Sigmoid colon (tissue), 4 donors: Measurements from ENCODE around the gene RAX2.

Experiments used
- CTCF ChIP-seq, 4 experiments: fragments of 450-650 bp in 3 of 4; fragments of 200-600 bp in 1 of 4; IDR thresholded peaks; one replicate each; pipeline ENCODE4 v1.5.1; 2016 to 2019; ENCODE audit warnings: antibody characterized with exemption in 4 of 4, mild to moderate bottlenecking in 3 of 4, moderate library complexity in 2 of 4
- EP300 ChIP-seq, 4 donors: sonication (generic); formaldehyde crosslinking; IDR thresholded peaks; one replicate each; pipeline ENCODE4 v1.6.1; 2017; ENCODE audit warnings: antibody characterized with exemption in 4 of 4
- POLR2A ChIP-seq, 2 donors: fragments of 450-650 bp; IDR thresholded peaks; one replicate each; pipeline ENCODE4 v1.6.1; 2016; ENCODE audit warnings: antibody characterized with exemption in 2 of 2, mild to moderate bottlenecking in 2 of 2, moderate library complexity in 2 of 2
- POLR2AphosphoS5 ChIP-seq, 4 donors: sonication (generic); formaldehyde crosslinking; IDR thresholded peaks; one replicate each; pipeline ENCODE4 v1.6.1; 2017; ENCODE audit warnings: antibody characterized with exemption in 4 of 4

- TF ChIP-seq POLR2A (IDR thresholded peaks at IDR 0.05) (no peak), CTCF (IDR thresholded peaks at IDR 0.05) (no peak), POLR2AphosphoS5 (IDR thresholded peaks at IDR 0.05) (no peak), EP300 (IDR thresholded peaks at IDR 0.05) (no peak)
Measured at GRCh38 chr19:3813473-3814392, 41.7 kb upstream of the RAX2 start.
